GM08714 (cell line): ENCODE data around the gene COA7.

Source experiments
- H3K4me3 ChIP-seq: fragments of 200-500 bp; sonication (Bioruptor generic); 2 replicates; pipeline ENCODE4 v1.5.1; 2014; ENCODE audit warnings: mild to moderate bottlenecking, low read length, inconsistent platforms
- ZNF274 ChIP-seq: IDR thresholded peaks from 2 replicates; pipeline ENCODE4 v1.6.1; 2012; ENCODE audit warnings: mild to moderate bottlenecking, low read depth, low read length

Gene COA7

GRCh38 chr1:52684545-52684944, 13.6 kb downstream of the COA7 start:
- no peak for TF ChIP-seq ZNF274
- H3K4me3 ChIP-seq: no peak overlapping the region

- no peak for TF ChIP-seq ZNF274
- no peak overlapping the region for H3K4me3 ChIP-seq
These were observed 14.7 kb downstream of the COA7 start for GRCh38 chr1:52683367-52683940.

GRCh38 chr1:52681136-52681535, 17.0 kb downstream of the COA7 start:
- TF ChIP-seq ZNF274: no peak
- no peak overlapping the region for H3K4me3 ChIP-seq

GRCh38 chr1:52680353-52680752, 17.8 kb downstream of the COA7 start:
- no peak for TF ChIP-seq ZNF274
- no peak overlapping the region for H3K4me3 ChIP-seq

GRCh38 chr1:52679498-52679897, 18.6 kb downstream of the COA7 start:
- TF ChIP-seq ZNF274: no peak
- no peak overlapping the region for H3K4me3 ChIP-seq

GRCh38 chr1:52679048-52679447, 19.1 kb downstream of the COA7 start:
- TF ChIP-seq ZNF274: no peak
- H3K4me3 ChIP-seq: no peak overlapping the region

- TF ChIP-seq ZNF274: no peak
These were observed 20.9 kb downstream of the COA7 start for GRCh38 chr1:52677076-52677806.

GRCh38 chr1:52676249-52676903, 21.8 kb downstream of the COA7 start:
- H3K4me3 ChIP-seq: no peak overlapping the region
- no peak for TF ChIP-seq ZNF274

More at GRCh38 chr1:52677076-52677806, 20.9 kb downstream of the COA7 start:
- H3K4me3 ChIP-seq: no peak overlapping the region

GRCh38 chr1:52674497-52675384, 23.4 kb downstream of the COA7 start:
- no peak overlapping the region for H3K4me3 ChIP-seq
- TF ChIP-seq ZNF274: no peak

GRCh38 chr1:52673513-52673912, 24.6 kb downstream of the COA7 start:
- TF ChIP-seq ZNF274: no peak
- no peak overlapping the region for H3K4me3 ChIP-seq

GRCh38 chr1:52672946-52673345, 25.2 kb downstream of the COA7 start:
- H3K4me3 ChIP-seq: no peak overlapping the region
- no peak for TF ChIP-seq ZNF274

- H3K4me3 ChIP-seq: no peak overlapping the region
- TF ChIP-seq ZNF274: no peak
These were observed 27.5 kb downstream of the COA7 start for GRCh38 chr1:52670604-52671003.

GRCh38 chr1:52669696-52670095, 28.5 kb downstream of the COA7 start:
- no peak for TF ChIP-seq ZNF274
- no peak overlapping the region for H3K4me3 ChIP-seq

GRCh38 chr1:52668711-52669110, 29.4 kb downstream of the COA7 start:
- no peak for TF ChIP-seq ZNF274
- H3K4me3 ChIP-seq: no peak overlapping the region
